GM18873 (cell line): ENCODE measurements around the gene VWC2L.

ENCODE experiments used
- ATAC-seq: cut with Tn5 transposase; IDR thresholded peaks from one replicate; pipeline ENCODE4 v1.9.1; 2021; ENCODE audit warnings: mild to moderate bottlenecking, moderate library complexity, moderate number of reproducible peaks; ENCODE audit not compliant: unreplicated experiment, low FRiP score

Gene VWC2L

DNA sequence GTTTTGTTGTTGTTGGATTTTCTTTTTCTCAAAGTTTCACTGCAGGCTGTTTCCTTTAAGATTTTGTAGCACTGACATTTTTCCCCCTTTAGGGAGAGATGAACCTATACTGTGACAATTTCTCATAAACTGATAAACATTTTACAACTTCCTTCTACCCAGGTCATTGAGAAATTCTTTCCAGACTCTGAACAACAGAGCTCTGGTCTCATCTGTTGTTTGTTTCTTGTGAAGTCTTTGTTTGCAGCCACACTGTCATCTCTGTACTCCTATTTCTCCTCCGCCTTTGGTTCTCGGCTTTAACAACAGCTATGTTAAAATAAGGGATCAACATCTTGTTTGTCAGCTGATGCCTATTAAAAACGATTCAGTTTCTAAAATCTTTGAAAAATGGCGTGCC is 167.6 kb downstream of the VWC2L start:
- no peak for ATAC-seq

DNA sequence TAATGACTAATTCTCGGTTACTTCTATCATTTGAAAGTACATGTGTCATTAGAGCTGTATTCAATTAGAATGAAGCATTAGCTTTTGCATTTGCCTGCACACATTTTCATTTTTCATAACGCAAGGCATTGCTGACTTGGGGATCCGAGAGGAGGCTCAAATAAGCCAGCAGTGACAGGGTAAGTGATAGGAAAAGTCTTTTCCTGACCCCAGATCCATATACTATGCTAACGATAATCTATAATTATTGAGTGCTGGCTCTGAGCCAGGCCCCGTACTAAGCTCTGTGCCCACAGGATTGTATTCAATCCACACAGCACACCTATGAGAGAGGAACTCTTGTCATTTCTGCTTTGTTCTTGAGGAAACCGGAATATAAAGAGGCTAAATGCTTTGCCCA is 168.2 kb downstream of the VWC2L start:
- no peak for ATAC-seq

DNA sequence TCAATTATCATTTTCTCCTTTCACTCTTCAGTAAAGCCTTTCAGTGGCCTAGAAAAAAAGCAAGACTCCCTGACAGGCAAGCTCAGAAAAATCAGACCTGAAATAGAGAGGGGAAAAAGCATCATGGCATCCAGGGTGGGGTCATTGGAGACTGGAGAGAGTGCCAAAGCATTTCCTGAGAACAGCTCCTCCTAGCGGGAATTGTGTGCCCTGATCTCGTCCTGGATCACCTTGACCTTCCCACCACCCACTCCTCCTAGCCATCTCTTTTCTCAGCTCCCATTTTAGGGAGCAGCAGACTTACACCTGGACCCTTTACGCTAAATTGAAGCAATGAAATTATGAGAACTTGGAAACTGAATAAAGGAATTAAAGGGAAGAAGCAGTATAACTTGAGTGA is 176.6 kb downstream of the VWC2L start:
- ATAC-seq, result no peak

DNA sequence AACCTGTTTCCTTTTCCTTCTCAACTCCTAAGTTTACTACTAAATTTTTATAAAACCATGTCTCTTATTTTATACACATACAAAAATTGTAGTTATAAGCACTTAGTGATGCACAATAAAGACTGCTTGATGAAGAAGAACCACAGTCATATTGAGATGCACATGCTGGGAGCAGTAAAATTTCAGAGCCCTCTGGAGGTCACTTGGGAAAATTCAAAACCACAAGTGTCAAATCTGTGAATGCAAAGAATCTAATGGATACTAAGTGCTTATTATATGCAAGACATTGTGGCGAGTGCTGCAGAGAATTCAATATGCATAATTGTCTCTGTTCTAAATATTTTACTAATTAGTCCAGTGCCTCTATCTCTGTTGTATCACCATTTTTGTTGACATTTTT is 180.5 kb downstream of the VWC2L start:
- ATAC-seq, result no peak

DNA sequence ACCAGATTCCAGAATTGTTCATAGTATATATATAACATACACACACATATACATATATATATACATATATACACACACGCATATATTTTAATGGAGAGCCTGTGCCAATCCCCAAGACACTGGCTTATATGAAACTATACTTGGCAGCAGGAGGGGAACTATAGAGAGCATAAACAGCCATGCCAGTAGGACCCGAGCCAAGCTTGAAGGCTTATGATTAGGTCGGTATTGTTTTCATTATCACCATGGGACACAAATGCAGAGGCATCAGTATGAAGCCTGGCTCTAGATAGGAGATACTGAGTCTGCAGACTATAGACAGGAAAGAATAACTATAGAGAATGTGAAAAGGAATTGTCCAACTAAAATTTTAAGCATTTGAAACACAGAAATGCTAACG is 181.2 kb downstream of the VWC2L start:
- ATAC-seq, result no peak

DNA sequence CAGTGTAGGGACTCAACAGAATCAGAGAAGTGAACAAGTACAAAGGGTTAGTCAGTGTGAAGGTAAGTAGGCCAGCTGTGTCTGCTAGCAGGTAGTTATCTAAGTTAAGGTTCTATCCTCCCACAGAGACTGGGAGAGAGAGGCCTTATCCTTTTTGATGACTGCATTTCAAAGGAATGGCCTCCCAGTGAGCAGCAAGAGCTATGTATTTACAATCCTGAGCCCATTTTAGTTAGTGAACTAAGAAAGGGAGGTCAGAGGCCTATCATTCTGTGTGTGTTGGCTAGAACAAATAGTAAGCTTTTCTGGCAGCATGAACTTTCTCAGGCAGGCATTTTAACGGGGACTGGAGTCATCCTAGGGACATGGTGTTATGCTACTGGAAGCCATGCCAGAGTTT is 182.9 kb downstream of the VWC2L start:
- no peak for ATAC-seq

DNA sequence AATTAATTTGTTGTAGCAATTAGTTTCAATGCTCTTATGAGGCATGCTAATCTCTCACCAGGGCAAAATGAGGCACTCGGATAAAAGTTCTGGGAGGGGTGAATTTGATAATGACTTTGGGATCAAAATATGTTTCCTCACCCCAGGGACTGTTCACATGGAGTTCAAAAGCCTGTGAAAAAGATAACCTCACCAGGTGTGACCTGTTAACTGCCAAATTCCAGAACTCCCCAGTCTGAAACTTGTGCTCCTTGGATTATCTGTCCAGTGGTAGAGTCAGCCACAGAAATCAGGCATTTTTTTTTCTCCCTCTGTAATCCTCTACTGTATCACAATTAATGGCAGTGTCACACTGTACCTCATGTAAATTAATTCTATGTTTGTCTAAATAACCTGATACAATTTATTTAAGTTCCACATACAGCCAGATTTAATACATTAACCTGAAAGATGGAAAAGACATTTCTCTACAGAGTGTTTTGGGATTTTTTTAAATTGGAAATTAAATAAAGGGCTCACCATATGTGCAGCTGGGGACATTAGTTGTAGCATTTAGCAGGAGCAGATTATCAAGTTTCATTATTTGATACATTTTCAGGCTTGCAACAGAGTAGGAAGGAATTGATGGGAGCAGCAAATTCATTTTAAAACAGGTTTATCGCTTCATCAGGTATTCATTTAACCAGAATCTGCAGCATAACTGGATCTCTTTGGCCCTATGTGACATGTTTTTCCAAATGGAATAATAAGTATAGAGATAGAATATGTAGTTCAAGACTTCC is 191.2 kb downstream of the VWC2L start:
- ATAC-seq, result no peak

DNA sequence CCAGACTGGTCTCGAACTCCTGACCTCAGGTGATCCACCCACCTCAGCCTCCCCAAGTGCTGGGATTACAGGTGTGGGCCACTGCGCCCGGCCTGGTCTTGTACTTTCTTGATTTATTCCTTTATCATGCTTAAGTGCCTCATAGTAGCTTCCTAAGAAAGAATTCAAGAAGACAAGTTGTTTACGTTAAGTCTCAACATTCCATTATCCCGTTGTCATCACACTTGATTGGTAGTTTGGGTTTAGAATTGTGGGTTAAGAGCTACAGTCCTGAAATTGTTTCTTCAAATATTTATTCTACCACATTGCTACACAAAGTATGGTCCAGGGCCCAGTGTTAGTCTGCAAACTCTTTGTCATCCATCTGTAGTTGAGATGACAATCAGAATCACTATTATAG is 194.0 kb downstream of the VWC2L start:
- ATAC-seq, result no peak

DNA sequence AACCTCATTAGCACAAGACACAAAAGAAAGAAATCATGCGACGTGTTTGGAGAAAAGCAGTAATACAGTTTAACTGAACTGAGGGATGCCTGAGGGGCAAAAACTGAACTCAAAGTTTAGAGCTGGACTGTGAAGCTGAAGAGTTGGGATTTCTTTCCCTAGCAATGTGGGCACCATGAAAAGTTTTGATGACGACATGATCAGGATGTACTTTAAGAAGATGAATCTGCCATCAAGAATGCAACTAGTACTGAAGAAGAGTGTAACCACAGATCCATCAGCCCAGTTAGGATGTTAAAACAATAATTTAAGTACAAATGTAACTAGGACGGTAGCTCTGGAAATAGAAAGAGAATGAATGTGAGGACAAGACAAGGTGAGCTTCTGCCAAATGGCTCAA is 196.2 kb downstream of the VWC2L start:
- no peak for ATAC-seq

DNA sequence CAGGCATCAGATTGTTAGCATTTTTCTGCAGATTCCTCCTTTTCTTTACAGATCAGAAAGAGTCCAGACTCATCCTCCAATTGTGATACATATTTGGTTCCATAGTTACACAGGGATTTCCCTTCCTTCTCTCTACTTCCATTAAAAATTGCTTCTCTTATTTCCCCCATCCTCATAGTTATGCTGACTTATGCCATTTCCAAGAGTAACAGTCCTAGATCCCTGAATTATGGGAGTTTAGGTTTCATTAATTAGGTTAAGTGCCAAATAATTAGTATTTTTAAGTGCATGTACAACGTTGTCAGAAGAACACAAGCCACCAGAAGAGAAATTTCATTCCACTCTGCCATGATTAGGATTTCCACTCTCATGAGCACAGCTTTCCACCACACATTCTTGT is 200.2 kb downstream of the VWC2L start:
- ATAC-seq, result no peak

DNA sequence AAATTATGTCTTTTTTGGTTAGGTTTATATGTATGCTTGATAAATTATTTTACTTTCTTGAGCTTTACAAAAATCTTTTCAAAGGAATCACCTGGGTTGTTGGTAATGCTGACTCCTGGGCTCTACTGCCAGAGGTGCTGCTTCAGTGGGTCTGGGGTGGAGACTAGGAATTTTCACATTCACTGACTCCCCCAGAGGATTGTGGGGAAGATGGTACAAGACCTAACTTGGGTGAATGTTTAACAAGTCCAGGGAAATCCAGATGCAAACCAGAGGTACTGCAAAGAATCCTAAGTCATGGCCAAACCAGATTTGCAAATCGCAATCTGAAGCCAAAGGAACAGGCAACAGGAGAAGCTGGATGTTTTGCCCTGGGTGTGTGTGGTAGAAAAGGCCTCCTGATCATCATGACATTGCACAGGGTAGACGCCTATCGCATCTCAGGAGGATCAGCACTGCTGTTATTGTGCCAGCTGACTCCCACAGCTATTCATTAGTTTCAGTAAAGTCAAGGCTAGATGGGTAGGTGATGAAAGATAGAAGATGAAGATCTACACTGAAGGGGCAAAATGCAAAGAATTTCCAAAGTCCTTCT is 213.4 kb downstream of the VWC2L start:
- no peak for ATAC-seq

DNA sequence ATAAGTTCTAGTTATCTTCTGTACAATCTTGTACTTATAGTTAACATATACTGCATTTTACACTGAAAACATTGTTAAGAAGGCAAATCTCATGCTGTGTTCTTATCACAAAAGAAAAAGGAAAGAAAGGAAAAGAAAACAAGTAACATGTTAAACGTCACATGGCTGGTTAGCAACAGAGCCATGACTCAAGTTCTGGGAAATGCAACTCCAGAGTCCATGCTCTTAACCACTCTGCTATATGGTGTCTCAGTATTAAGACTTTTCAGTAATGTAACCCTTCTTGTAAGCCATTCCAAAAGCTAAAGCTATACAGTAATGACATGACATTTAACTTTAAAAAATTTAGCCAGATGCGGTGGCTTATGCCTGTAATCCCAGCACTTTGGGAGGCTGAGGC is 217.2 kb downstream of the VWC2L start:
- ATAC-seq, result no peak
